Kidney (tissue), 14 donors: ENCODE measurements around the gene ALK. TPM values are rescaled to one million over a fixed set of nuclear protein-coding genes. Genes with fewer than 3 reads are reported as not detected.
A peak's percentile ranks its signal among the peaks of the same experiment; 100 is the strongest.

ENCODE experiments used
- DNase-seq, 5 donors: peaks; one replicate each; pipeline ENCODE4 v3.0.0-alpha.2; 2013 to 2020
- FAIRE-seq: peaks from 2 replicates; lab custom pipeline; 2012; peaks lifted over from hg19 to GRCh38; lab: Jason Lieb, UNC
- H3K27ac ChIP-seq, 2 donors: one replicate each; pipeline ENCODE4 v1.7.0; 2013; ENCODE audit warnings: low read depth in 2 of 2, low read length in 2 of 2, inconsistent platforms in 1 of 2
- H3K27me3 ChIP-seq: one replicate; pipeline ENCODE4 v1.7.1; 2013; ENCODE audit warnings: low read length, inconsistent platforms; ENCODE audit not compliant: control insufficient read depth, insufficient read depth
- H3K36me3 ChIP-seq, 3 donors: one replicate each; pipeline versions ENCODE4 v1.7.0 to v1.7.1; 2013; ENCODE audit warnings: low read length in 3 of 3, control low read depth in 1 of 3, inconsistent platforms in 1 of 3; ENCODE audit not compliant: insufficient read depth in 3 of 3, control insufficient read depth in 2 of 3
- H3K4me1 ChIP-seq, 3 donors: one replicate each; pipeline versions ENCODE4 v1.7.0 to v1.7.1; 2013; ENCODE audit warnings: low read length in 3 of 3, inconsistent platforms in 1 of 3, low read depth in 1 of 3; ENCODE audit not compliant: control insufficient read depth in 2 of 3, insufficient read depth in 2 of 3
- H3K4me3 ChIP-seq, 3 donors: one replicate each; pipeline versions ENCODE4 v1.7.0 to v1.8.1; 2013; ENCODE audit warnings: low read length in 3 of 3, control low read depth in 1 of 3, inconsistent platforms in 1 of 3
- H3K9ac ChIP-seq, 3 donors: one replicate each; pipeline versions ENCODE4 v1.7.0 to v1.7.1; 2013; ENCODE audit warnings: low read length in 3 of 3, control low read depth in 1 of 3, inconsistent platforms in 1 of 3
- H3K9me3 ChIP-seq, 3 donors: one replicate each; pipeline versions ENCODE4 v1.7.0 to v1.7.1; 2013; ENCODE audit warnings: low read length in 3 of 3, control low read depth in 1 of 3, inconsistent platforms in 1 of 3; ENCODE audit not compliant: control insufficient read depth in 2 of 3, insufficient read depth in 1 of 3
- intact Hi-C: fragments of 100-400 bp; cut with DNase I; formaldehyde crosslinking; loops from one replicate; pipeline ENCODE4 v1.11.1; 2022
- polyA plus RNA-seq: library from polyadenylated mRNA; stranded (reverse); fragments of 350-450 nt; fragmentation: Illumina TruSeq; extraction: RNeasy Lipid Tissue Mini Kit (QIAGEN cat#74804); gene quantifications from one replicate; pipeline ENCODE4 v1.2.3, GENCODE V29; 2014; ENCODE audit warnings: low read depth, low replicate concordance; ENCODE audit not compliant: insufficient read depth
- total RNA-seq: library from RNA; stranded (reverse); fragmentation: NEBNext Ultra II Directional; extraction: Animal tissue kit (Norgen Biotek cat#: 25700); gene quantifications from one replicate; pipeline ENCODE4 v1.2.1, GENCODE V29; 2021
- TF ChIP-seq, protein P1 (sequence below): IDR thresholded peaks from 3 replicates; pipeline ENCODE4 v1.5.1; 2012; ENCODE audit warnings: mild to moderate bottlenecking, moderate library complexity, borderline replicate concordance; ENCODE audit not compliant: insufficient read depth; ENCODE audit errors: extremely low read depth
- donor health status: control.
- donor health status: control.
- donor health status: control.
- donor health status: control.
- donor health status: control.
- donor health status: DM: yes; HTN: yes; CAD: no.
- donor health status: Normal renal cell carcinoma (clear cell type).

Gene ALK
- total and polyA plus RNA-seq, 2 donors from 2014 or later, result 0.13 TPM; not detected in 1

DNA sequence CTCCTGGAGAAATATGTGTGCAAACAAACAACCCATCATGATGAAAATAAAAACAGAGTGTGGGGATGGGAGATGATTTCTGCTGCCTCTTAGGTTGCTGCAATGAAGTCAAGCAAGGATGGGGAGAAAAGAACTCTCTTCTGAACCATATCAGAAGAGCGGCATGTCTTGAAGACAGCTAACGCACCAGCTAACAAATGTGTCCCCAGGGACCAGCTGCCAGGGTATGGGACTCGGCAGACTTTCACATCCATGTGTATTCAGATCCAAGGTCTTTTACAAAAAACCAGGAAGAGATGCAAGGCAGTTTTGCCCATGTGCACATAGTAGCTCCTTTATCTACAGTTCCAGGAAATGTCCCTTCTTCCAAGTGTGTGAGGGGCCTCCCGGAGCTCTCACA is 680.8 kb downstream of the ALK start:
- intact Hi-C loops, result no loop called here
- H3K27me3 ChIP-seq, result no peaks in the 10 kb centered on the region
- TF ChIP-seq, protein P1, sequence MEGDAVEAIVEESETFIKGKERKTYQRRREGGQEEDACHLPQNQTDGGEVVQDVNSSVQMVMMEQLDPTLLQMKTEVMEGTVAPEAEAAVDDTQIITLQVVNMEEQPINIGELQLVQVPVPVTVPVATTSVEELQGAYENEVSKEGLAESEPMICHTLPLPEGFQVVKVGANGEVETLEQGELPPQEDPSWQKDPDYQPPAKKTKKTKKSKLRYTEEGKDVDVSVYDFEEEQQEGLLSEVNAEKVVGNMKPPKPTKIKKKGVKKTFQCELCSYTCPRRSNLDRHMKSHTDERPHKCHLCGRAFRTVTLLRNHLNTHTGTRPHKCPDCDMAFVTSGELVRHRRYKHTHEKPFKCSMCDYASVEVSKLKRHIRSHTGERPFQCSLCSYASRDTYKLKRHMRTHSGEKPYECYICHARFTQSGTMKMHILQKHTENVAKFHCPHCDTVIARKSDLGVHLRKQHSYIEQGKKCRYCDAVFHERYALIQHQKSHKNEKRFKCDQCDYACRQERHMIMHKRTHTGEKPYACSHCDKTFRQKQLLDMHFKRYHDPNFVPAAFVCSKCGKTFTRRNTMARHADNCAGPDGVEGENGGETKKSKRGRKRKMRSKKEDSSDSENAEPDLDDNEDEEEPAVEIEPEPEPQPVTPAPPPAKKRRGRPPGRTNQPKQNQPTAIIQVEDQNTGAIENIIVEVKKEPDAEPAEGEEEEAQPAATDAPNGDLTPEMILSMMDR, result no peak
- H3K36me3 ChIP-seq, result no peaks in the 10 kb centered on the region
- no peaks in the 10 kb centered on the region for H3K9me3 ChIP-seq
- no peak for DNase-seq
- H3K4me1 ChIP-seq, result no peaks in the 10 kb centered on the region
- FAIRE-seq, result no peak
- no peak overlapping the region for H3K9ac ChIP-seq
- H3K4me3 ChIP-seq, result no peak overlapping the region
- no peak overlapping the region for H3K27ac ChIP-seq

DNA sequence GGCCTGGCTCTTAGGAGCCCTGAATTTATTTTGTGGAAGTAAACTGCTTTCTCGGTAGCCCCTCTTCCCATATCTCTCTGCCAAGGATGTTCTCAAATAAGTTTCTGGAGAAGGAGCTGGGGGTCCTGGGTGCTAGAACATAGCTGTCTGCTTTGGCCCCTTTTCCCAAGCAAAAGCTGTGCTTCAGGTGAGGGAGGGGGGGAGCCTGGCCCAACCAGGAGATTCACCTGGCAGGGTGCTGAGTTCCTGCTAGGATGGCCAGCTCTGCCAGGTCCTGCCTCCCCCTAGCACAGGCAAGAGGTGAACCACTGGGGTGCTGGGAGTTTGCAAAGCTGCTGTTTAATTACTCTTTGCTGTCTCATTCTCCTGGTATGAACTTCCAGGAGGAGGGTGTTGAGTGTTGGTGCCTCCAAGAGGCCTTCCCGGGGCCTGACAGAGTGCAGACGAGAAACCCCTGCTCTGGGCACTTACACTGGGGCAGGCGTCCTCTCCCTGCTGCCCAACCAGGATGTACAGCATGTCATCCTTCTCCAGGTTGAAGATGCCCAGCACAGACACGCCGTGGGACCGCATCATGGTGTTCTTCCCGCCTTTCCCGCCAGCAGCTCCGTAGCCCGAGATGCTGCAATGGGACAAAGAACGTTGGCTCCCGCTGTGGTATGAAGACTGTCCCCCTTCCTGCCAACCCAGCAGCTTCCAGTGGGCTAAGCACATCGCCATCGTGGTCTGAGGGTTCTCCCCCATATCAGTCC is 682.0 kb downstream of the ALK start:
- no peak for FAIRE-seq
- Histone ChIP-seq H3K27me3 (no peaks in the 10 kb centered on the region), H3K27ac (no peak overlapping the region), H3K9ac (no peak overlapping the region), H3K4me3 (no peak overlapping the region), H3K9me3 (no peaks in the 10 kb centered on the region), H3K4me1 (no peaks in the 10 kb centered on the region), H3K36me3 (no peaks in the 10 kb centered on the region)
- intact Hi-C loops, result no loop called here
- no peak for DNase-seq
- TF ChIP-seq, protein P1, result no peak

DNA sequence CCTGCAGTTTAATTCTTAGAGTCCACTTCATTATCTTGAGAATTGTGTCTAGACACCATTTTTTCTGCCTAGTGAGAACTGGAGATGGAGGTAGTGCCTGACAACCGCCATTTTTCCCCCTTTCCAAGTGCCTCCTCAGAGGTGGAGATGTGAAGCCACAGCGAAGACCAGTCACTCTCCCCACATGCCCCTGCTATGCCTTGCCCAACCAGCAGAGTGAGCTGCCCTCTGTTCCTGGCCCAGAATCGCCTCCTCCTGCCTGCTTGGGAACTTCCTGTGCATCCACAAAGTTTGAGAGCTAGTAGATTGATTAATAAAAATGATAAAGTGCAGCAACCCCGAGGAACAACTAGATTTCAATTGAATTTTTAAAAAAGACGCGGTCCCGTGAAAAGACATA is 682.9 kb downstream of the ALK start:
- Histone ChIP-seq H3K27me3 (no peaks in the 10 kb centered on the region), H3K9me3 (no peaks in the 10 kb centered on the region), H3K4me1 (no peaks in the 10 kb centered on the region), H3K27ac (no peak overlapping the region), H3K9ac (no peak overlapping the region), H3K4me3 (no peak overlapping the region), H3K36me3 (no peaks in the 10 kb centered on the region)
- TF ChIP-seq, protein P1, result peak; percentile 40
- FAIRE-seq (no peak), DNase-seq (no peak)
- intact Hi-C loops, result no loop called here

DNA sequence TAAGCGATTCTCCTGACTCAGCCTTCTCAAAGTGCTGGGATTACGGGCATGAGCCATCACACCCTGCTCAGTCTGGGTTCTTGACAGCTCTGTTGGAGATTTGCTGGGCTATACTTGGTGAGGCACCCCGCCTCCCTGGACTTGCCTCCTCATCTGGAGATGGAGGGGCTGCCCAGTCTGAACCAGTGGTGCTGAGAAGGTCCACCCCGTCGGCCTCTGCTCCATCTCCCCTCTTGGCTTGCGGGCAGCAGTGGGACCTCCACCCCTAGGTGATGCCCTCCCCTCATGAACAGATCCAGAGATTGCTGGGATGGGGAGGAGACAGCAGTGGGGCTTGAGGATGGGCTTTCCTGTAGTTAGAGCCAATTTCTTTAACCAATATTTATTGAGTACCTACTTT is 685.3 kb downstream of the ALK start:
- no peaks in the 10 kb centered on the region for H3K36me3 ChIP-seq
- H3K4me3 ChIP-seq, result no peak overlapping the region
- H3K27ac ChIP-seq, result no peak overlapping the region
- no peak overlapping the region for H3K9ac ChIP-seq
- DNase-seq (no peak), FAIRE-seq (no peak)
- TF ChIP-seq, protein P1, result no peak
- no peaks in the 10 kb centered on the region for H3K4me1 ChIP-seq
- H3K27me3 ChIP-seq, result no peaks in the 10 kb centered on the region
- intact Hi-C loops, result no loop called here
- H3K9me3 ChIP-seq, result no peaks in the 10 kb centered on the region
